Mesenchymal stem cell (in vitro differentiated cells and primary cell): ENCODE data around the gene SCOC.

ENCODE experiments used
- DNase-seq: peaks from one replicate; pipeline ENCODE4 v3.0.0-alpha.2; 2013
- H2AFZ ChIP-seq: one replicate; pipeline ENCODE4 v1.6.1; 2013; ENCODE audit warnings: low read depth, mild to moderate bottlenecking, control low read depth, inconsistent platforms, low read length, moderate library complexity
- H2AK5ac ChIP-seq: 2 replicates; pipeline ENCODE4 v1.6.1; 2013; ENCODE audit warnings: low read length, moderate library complexity, mild to moderate bottlenecking, inconsistent platforms; ENCODE audit not compliant: severe bottlenecking
- H2BK120ac ChIP-seq: one replicate; pipeline ENCODE4 v1.6.1; 2013; ENCODE audit warnings: low read depth, mild to moderate bottlenecking, inconsistent platforms, low read length, moderate library complexity
- H2BK12ac ChIP-seq, 2 experiments: one replicate each; pipeline ENCODE4 v1.6.1; 2013; ENCODE audit warnings: inconsistent platforms in 2 of 2, low read length in 2 of 2, mild to moderate bottlenecking in 2 of 2, moderate library complexity in 2 of 2, control low read depth in 1 of 2
- H2BK15ac ChIP-seq: one replicate; pipeline ENCODE4 v1.6.1; 2013; ENCODE audit warnings: mild to moderate bottlenecking, low read depth, inconsistent platforms; ENCODE audit not compliant: poor library complexity, severe bottlenecking
- H2BK5ac ChIP-seq: 2 replicates; pipeline ENCODE4 v1.6.1; 2013; ENCODE audit warnings: low read depth, mild to moderate bottlenecking, low read length, control low read depth, inconsistent platforms; ENCODE audit not compliant: poor library complexity, severe bottlenecking
- H3K14ac ChIP-seq, 2 experiments: one replicate each; pipeline ENCODE4 v1.6.1; 2013; ENCODE audit warnings: inconsistent platforms in 2 of 2, low read length in 2 of 2, control low read depth in 1 of 2, mild to moderate bottlenecking in 1 of 2, moderate library complexity in 1 of 2
- H3K18ac ChIP-seq, 2 experiments: one replicate each; pipeline ENCODE4 v1.6.1; 2013; ENCODE audit warnings: inconsistent platforms in 2 of 2, low read length in 2 of 2, control low read depth in 1 of 2, low read depth in 1 of 2, mild to moderate bottlenecking in 1 of 2
- H3K23ac ChIP-seq, 2 experiments: one replicate each; pipeline ENCODE4 v1.6.1; 2013; ENCODE audit warnings: inconsistent platforms in 2 of 2, low read length in 2 of 2, mild to moderate bottlenecking in 2 of 2, moderate library complexity in 2 of 2, control low read depth in 1 of 2
- H3K27ac ChIP-seq: 2 replicates; pipeline ENCODE4 v1.5.1; 2013; ENCODE audit warnings: mild to moderate bottlenecking, moderate library complexity, low read length, control low read depth, inconsistent platforms; ENCODE audit not compliant: poor library complexity, severe bottlenecking
- H3K27me3 ChIP-seq, 2 experiments: 2 replicates each; pipeline versions ENCODE4 v1.6.1 to v1.7.0; 2013; ENCODE audit warnings: low read length in 2 of 2, mild to moderate bottlenecking in 2 of 2, moderate library complexity in 2 of 2, control low read depth in 1 of 2, inconsistent platforms in 1 of 2; ENCODE audit not compliant: control insufficient read depth in 1 of 2, insufficient read depth in 1 of 2
- H3K36me3 ChIP-seq, 2 experiments: 2 replicates each; pipeline versions ENCODE4 v1.6.1 to v1.7.0; 2013; ENCODE audit warnings: low read length in 2 of 2, control low read depth in 1 of 2, inconsistent platforms in 1 of 2, low read depth in 1 of 2, mild to moderate bottlenecking in 1 of 2; ENCODE audit not compliant: insufficient read depth in 2 of 2, control insufficient read depth in 1 of 2
- H3K4ac ChIP-seq, 2 experiments: one replicate each; pipeline ENCODE4 v1.6.1; 2013; ENCODE audit warnings: inconsistent platforms in 2 of 2, low read length in 2 of 2, mild to moderate bottlenecking in 2 of 2, moderate library complexity in 2 of 2, control low read depth in 1 of 2, low read depth in 1 of 2
- H3K4me1 ChIP-seq: 2 replicates; pipeline ENCODE4 v1.6.1; 2013; ENCODE audit warnings: low read depth, low read length, control low read depth; ENCODE audit not compliant: control insufficient read depth, insufficient read depth
- H3K4me2 ChIP-seq: 2 replicates; pipeline ENCODE4 v1.6.1; 2013; ENCODE audit warnings: low read length, mild to moderate bottlenecking, inconsistent platforms; ENCODE audit not compliant: poor library complexity, severe bottlenecking
- H3K4me3 ChIP-seq, 2 experiments: 2 replicates each; pipeline versions ENCODE4 v1.5.1 to v1.7.0; 2013; ENCODE audit warnings: low read length in 2 of 2, mild to moderate bottlenecking in 2 of 2, control low read depth in 1 of 2, low read depth in 1 of 2; ENCODE audit not compliant: insufficient read depth in 1 of 2
- H3K79me1 ChIP-seq: replicated peaks from 2 replicates; pipeline ENCODE4 v1.6.1; 2013; ENCODE audit warnings: mild to moderate bottlenecking, control low read depth, low read length, inconsistent platforms; ENCODE audit not compliant: poor library complexity, severe bottlenecking
- H3K9ac ChIP-seq: 2 replicates; pipeline ENCODE4 v1.7.0; 2013; ENCODE audit warnings: mild to moderate bottlenecking, low read length, moderate library complexity
- H3K9me3 ChIP-seq: 2 replicates; pipeline ENCODE4 v1.7.0; 2013; ENCODE audit warnings: mild to moderate bottlenecking, low read length; ENCODE audit not compliant: control insufficient read depth
- H4K8ac ChIP-seq: one replicate; pipeline ENCODE4 v1.6.1; 2013; ENCODE audit warnings: inconsistent platforms, mild to moderate bottlenecking, low read length, moderate library complexity
- H4K91ac ChIP-seq: one replicate; pipeline ENCODE4 v1.6.1; 2013; ENCODE audit warnings: mild to moderate bottlenecking, low read length, inconsistent platforms
- WGBS: methylation state at CpG from one replicate; pipeline ENCODE4 v1.1.7; 2013; ENCODE audit warnings: mixed read lengths; 5-methylcytosine and 5-hydroxymethylcytosine counted together

SCOC gene

GRCh38 chr4:140331876-140332275, 41.6 kb upstream of the SCOC start:
- no peak overlapping the region for H2AK5ac ChIP-seq
- no peaks in the 10 kb centered on the region for H3K27me3 ChIP-seq
- H3K18ac ChIP-seq = no peak overlapping the region
- no peaks in the 10 kb centered on the region for H3K79me1 ChIP-seq
- H3K14ac ChIP-seq = no peak overlapping the region
- H3K23ac ChIP-seq = no peak overlapping the region
- no peaks in the 10 kb centered on the region for H3K36me3 ChIP-seq
- H3K27ac ChIP-seq = no peak overlapping the region
- H3K4me1 ChIP-seq = no peaks in the 10 kb centered on the region
- H3K4ac ChIP-seq = no peak overlapping the region
- H2AFZ ChIP-seq = no peak overlapping the region
- H2BK12ac ChIP-seq = no peak overlapping the region
- H2BK15ac ChIP-seq = no peak overlapping the region
- no peak overlapping the region for H4K8ac ChIP-seq
- H4K91ac ChIP-seq = no peak overlapping the region
- H3K9me3 ChIP-seq = no peaks in the 10 kb centered on the region
- H3K4me3 ChIP-seq = no peak overlapping the region
- no peak overlapping the region for H3K9ac ChIP-seq
- no peak for DNase-seq
- 97% methylated on average over 4 of the region's 5 CpGs for WGBS
- no peak overlapping the region for H2BK120ac ChIP-seq
- H2BK5ac ChIP-seq = no peak overlapping the region
- no peak overlapping the region for H3K4me2 ChIP-seq

GRCh38 chr4:140332734-140333133, 40.7 kb upstream of the SCOC start:
- Histone ChIP-seq H4K8ac (no peak overlapping the region), H2BK15ac (peak overlapping the region; percentile 48), H3K4me2 (no peak overlapping the region), H2BK5ac (no peak overlapping the region), H2BK12ac (no peak overlapping the region), H3K4me3 (no peak overlapping the region), H3K79me1 (no peaks in the 10 kb centered on the region), H3K4me1 (no peaks in the 10 kb centered on the region), H3K27ac (no peak overlapping the region), H3K23ac (no peak overlapping the region), H2AK5ac (no peak overlapping the region), H3K18ac (no peak overlapping the region), H3K4ac (no peak overlapping the region), H3K27me3 (no peaks in the 10 kb centered on the region), H3K36me3 (no peaks in the 10 kb centered on the region), H3K14ac (no peak overlapping the region), H2AFZ (no peak overlapping the region), H3K9ac (no peak overlapping the region), H3K9me3 (no peaks in the 10 kb centered on the region), H4K91ac (no peak overlapping the region), H2BK120ac (no peak overlapping the region)
- 85% methylated on average over 2 of the region's 2 CpGs for WGBS
- no peak for DNase-seq

- Histone ChIP-seq H3K79me1 (no peaks in the 10 kb centered on the region), H2BK120ac (no peak overlapping the region), H2BK12ac (no peak overlapping the region), H3K4me1 (no peaks in the 10 kb centered on the region), H2BK5ac (no peak overlapping the region), H3K14ac (no peak overlapping the region), H3K9ac (no peak overlapping the region), H3K4ac (no peak overlapping the region), H4K91ac (no peak overlapping the region), H2AFZ (no peak overlapping the region), H3K18ac (no peak overlapping the region), H3K9me3 (no peaks in the 10 kb centered on the region), H3K4me3 (no peak overlapping the region), H3K23ac (no peak overlapping the region), H2BK15ac (no peak overlapping the region), H2AK5ac (no peak overlapping the region), H3K27ac (no peak overlapping the region), H3K4me2 (no peak overlapping the region), H3K36me3 (no peaks in the 10 kb centered on the region), H4K8ac (no peak overlapping the region), H3K27me3 (no peaks in the 10 kb centered on the region)
- no peak for DNase-seq
Measured at GRCh38 chr4:140333523-140333922, 39.9 kb upstream of the SCOC start.

GRCh38 chr4:140335076-140335475, 38.4 kb upstream of the SCOC start:
- no peaks in the 10 kb centered on the region for H3K79me1 ChIP-seq
- H3K18ac ChIP-seq = no peak overlapping the region
- H4K8ac ChIP-seq = no peak overlapping the region
- no peak overlapping the region for H3K27ac ChIP-seq
- H2BK120ac ChIP-seq = no peak overlapping the region
- no peak overlapping the region for H3K4ac ChIP-seq
- H3K9ac ChIP-seq = no peak overlapping the region
- H3K36me3 ChIP-seq = no peaks in the 10 kb centered on the region
- no peak overlapping the region for H4K91ac ChIP-seq
- no peak overlapping the region for H3K23ac ChIP-seq
- H2BK5ac ChIP-seq = no peak overlapping the region
- no peak overlapping the region for H2AFZ ChIP-seq
- DNase-seq = no peak
- H2AK5ac ChIP-seq = no peak overlapping the region
- no peak overlapping the region for H2BK15ac ChIP-seq
- no peak overlapping the region for H3K14ac ChIP-seq
- no peaks in the 10 kb centered on the region for H3K4me1 ChIP-seq
- no peak overlapping the region for H2BK12ac ChIP-seq
- no peak overlapping the region for H3K4me2 ChIP-seq
- no peaks in the 10 kb centered on the region for H3K9me3 ChIP-seq
- H3K27me3 ChIP-seq = no peaks in the 10 kb centered on the region
- H3K4me3 ChIP-seq = no peak overlapping the region
- 100% methylated on average over 1 of the region's 1 CpG for WGBS
